ENCODE results near the gene WDR46.
A peak's percentile ranks its signal among the peaks of the same experiment; 100 is the strongest.

Gene WDR46

DNA sequence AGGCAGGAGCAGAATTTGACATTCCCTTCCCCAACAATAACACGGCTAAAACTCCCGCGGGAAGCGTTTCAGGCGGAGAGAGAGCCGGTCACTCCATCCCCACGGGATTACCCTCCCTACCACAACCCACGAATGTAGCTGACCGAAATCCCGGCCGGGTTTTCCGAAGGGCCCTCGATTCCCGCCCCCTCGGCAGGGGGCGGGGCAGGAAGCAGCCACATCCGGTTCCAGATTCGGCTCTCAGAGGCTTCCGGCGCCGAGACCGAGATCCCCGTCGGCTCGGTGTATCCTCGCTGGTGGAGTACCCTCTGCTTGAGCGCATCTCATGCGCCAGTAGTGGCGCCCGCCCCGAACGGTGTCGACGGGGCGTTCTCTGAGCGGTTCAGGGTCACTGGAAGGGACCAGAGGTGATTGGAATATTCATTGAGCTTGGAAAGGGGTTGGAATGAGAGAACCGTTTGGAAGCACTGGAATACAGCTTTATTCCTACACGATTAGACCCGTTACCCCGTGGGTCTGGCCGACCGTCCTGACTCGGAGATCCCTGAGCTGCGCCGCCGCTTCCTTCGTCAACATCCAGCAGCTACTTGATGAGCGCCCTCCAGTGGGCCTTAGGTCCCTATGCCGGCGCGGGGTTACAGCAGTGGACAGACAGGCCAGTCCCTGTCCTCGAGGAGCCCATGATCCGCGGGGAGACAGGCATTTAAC lies 10.4 kb upstream of the WDR46 start:
- TF ChIP-seq CTCF (IDR thresholded peaks at IDR 0.05): no peak
- Histone ChIP-seq H3K4me3 (peak overlapping the region; percentile 90), H3K27ac (peak overlapping the region; percentile 92 to 97)
- DNase-seq (ENCODE audit: low spot score): peak; percentile 92

- no peak for TF ChIP-seq CTCF (IDR thresholded peaks at IDR 0.05)
- peak within 1 kb of the TSS; percentile 90 for H3K4me3 ChIP-seq
- peak within 1 kb of the TSS; percentile 92 to 97 for H3K27ac ChIP-seq
- peak; percentile 90 for DNase-seq (ENCODE audit: low spot score)
Observed at GRCh38 chr6:33298773-33299236, 9.8 kb upstream of the WDR46 start, which contains the start of gene RGL2. Gene RGL2 (minus strand): TSS chr6:33298942. CDS start chr6:33298610, 332 bp downstream.

- DNase-seq (ENCODE audit: low spot score): peak; percentile 91
- Histone ChIP-seq H3K4me3 (peak overlapping the region; percentile 90), H3K27ac (peak overlapping the region; percentile 92 to 97)
- TF ChIP-seq CTCF (IDR thresholded peaks at IDR 0.05): no peak
Observed at GRCh38 chr6:33297956-33298772, 9.1 kb upstream of the WDR46 start.

GRCh38 chr6:33297406-33297955 lies 8.4 kb upstream of the WDR46 start:
- no peak for TF ChIP-seq CTCF (IDR thresholded peaks at IDR 0.05)
- H3K27ac ChIP-seq: peak overlapping the region; percentile 92 to 97
- H3K4me3 ChIP-seq: peak overlapping the region; percentile 90
- no peak for DNase-seq (ENCODE audit: low spot score)

DNA sequence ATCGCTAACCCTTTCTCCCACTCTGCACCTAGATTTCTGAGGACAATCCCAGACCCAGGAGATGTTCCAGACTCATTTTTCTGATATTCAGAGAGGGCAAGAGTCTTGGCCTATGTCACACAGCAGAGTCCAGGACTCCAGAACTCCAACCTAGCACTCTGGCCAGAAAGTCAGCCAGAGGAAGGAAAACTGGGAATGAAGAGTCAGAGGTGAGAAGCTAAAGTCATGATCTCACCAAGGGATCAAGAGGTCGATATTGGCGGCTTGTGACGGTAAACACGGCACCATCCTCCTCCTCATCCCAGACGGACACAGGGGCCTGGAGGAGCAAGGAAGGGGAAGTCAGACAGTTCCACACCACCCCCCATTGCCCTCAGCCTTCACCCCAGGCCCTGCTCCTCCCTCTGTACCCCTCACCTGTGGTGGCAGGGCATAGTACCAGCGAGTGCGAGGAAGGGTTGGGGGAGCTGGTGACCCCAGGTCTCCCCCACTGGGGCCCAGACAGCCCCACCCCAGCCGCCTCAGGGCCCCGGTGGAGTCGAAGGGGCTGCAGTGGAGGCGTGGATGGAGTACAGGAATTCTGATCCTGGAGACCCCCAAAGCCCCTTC lies 7.9 kb upstream of the WDR46 start:
- Histone ChIP-seq H3K4me3 (peak overlapping the region; percentile 90), H3K27ac (peak overlapping the region; percentile 92 to 97)
- TF ChIP-seq CTCF (IDR thresholded peaks at IDR 0.05): no peak
- no peak for DNase-seq (ENCODE audit: low spot score)

- Histone ChIP-seq H3K4me3 (no peak overlapping the region), H3K27ac (no peak overlapping the region)
- no peak for TF ChIP-seq CTCF (IDR thresholded peaks at IDR 0.05)
- no peak for DNase-seq (ENCODE audit: low spot score)
Observed at GRCh38 chr6:33295621-33296369, 6.8 kb upstream of the WDR46 start.

Data from coronary artery (tissue), 2 donors.